T follicular helper cell (primary cell): Measurements from ENCODE around the gene IFT57.
"Not testable (repeated sequence)": the region's sequence is repeated elsewhere in the genome, so short reads cannot be mapped to it uniquely, and the experiment has no call there.

Experiments
- DNase-seq: peaks from one replicate; pipeline ENCODE4 v3.0.0-alpha.2; 2020; ENCODE audit warnings: low read depth
- total RNA-seq, 2 experiments: gene quantifications; one replicate each; lab custom pipeline; 2026; lab: John Stamatoyannopoulos, UW

The IFT57 gene
- total RNA-seq: 43.4 to 71.5 reads per million in 2 experiments

GRCh38 chr3:108221911-108222852 lies at the start of gene IFT57:
IFT57 (minus strand) TSS chr3:108222424; CDS start chr3:108222322, 102 bp downstream.
- peak; percentile 94 for DNase-seq

GRCh38 chr3:108271626-108272025 lies 49.4 kb upstream of the IFT57 start:
- DNase-seq: no peak

GRCh38 chr3:108268235-108268634 lies 46.0 kb upstream of the IFT57 start:
- DNase-seq: not testable (repeated sequence)

GRCh38 chr3:108264534-108265298 lies 42.5 kb upstream of the IFT57 start:
- not testable (repeated sequence) for DNase-seq

GRCh38 chr3:108255131-108255530 lies 32.9 kb upstream of the IFT57 start:
- DNase-seq: no peak

GRCh38 chr3:108251844-108252243 lies 29.6 kb upstream of the IFT57 start:
- no peak for DNase-seq

GRCh38 chr3:108251265-108251664 lies 29.0 kb upstream of the IFT57 start:
- DNase-seq: no peak

- no peak for DNase-seq
Measured at GRCh38 chr3:108250626-108251025, 28.4 kb upstream of the IFT57 start.

GRCh38 chr3:108243243-108243642 lies 21.0 kb upstream of the IFT57 start:
- no peak for DNase-seq

GRCh38 chr3:108242776-108243175 lies 20.6 kb upstream of the IFT57 start:
- DNase-seq: no peak

- no peak for DNase-seq
Measured at GRCh38 chr3:108241721-108242120, 19.5 kb upstream of the IFT57 start.

- DNase-seq: no peak
Measured at GRCh38 chr3:108241146-108241545, 18.9 kb upstream of the IFT57 start.

- no peak for DNase-seq
Measured at GRCh38 chr3:108239082-108239481, 16.9 kb upstream of the IFT57 start.

- DNase-seq: no peak
Measured at GRCh38 chr3:108235290-108235689, 13.1 kb upstream of the IFT57 start.

GRCh38 chr3:108234387-108234957 lies 12.2 kb upstream of the IFT57 start:
- no peak for DNase-seq

GRCh38 chr3:108228286-108228685 lies 6.1 kb upstream of the IFT57 start:
- no peak for DNase-seq

- no peak for DNase-seq
Measured at GRCh38 chr3:108227131-108227530, 4.9 kb upstream of the IFT57 start.

GRCh38 chr3:108225221-108225620 lies 3.0 kb upstream of the IFT57 start:
- DNase-seq: no peak

GRCh38 chr3:108223928-108224327 lies 1.7 kb upstream of the IFT57 start:
- DNase-seq: no peak

- no peak for DNase-seq
Measured at GRCh38 chr3:108222853-108223565, 785 bp upstream of the IFT57 start.

- no peak for DNase-seq
Measured at GRCh38 chr3:108221393-108221792, 831 bp downstream of the IFT57 start.

- no peak for DNase-seq
Measured at GRCh38 chr3:108219336-108219735, 2.9 kb downstream of the IFT57 start.
